Smooth muscle cell (in vitro differentiated cells): ENCODE measurements around the gene CXCL12. TPM values are rescaled to one million over a fixed set of nuclear protein-coding genes. Genes with fewer than 3 reads are reported as not detected.

ENCODE experiments used
- DNase-seq: peaks from one replicate; lab custom pipeline; 2025; ENCODE audit not compliant: unreplicated experiment; lab: John Stamatoyannopoulos, UW
- H2AFZ ChIP-seq: fragments of 200-600 bp; sonication (generic); 2 replicates; pipeline ENCODE4 v1.6.0; 2016; ENCODE audit warnings: antibody characterized with exemption, low read depth, mild to moderate bottlenecking
- H3F3A ChIP-seq: fragments of 200-600 bp; sonication (generic); 2 replicates; pipeline ENCODE4 v1.6.0; 2017; ENCODE audit warnings: antibody characterized with exemption, low read depth
- H3K27ac ChIP-seq: fragments of 200-600 bp; sonication (generic); 2 replicates; pipeline ENCODE4 v1.5.1; 2016; ENCODE audit warnings: low read depth, mild to moderate bottlenecking
- H3K27me3 ChIP-seq: fragments of 200-600 bp; sonication (generic); 2 replicates; pipeline ENCODE4 v1.6.1; 2016; ENCODE audit warnings: low read depth, mild to moderate bottlenecking
- H3K36me3 ChIP-seq: fragments of 200-600 bp; sonication (generic); 2 replicates; pipeline ENCODE4 v1.5.1; 2016; ENCODE audit warnings: low read depth
- H3K4me1 ChIP-seq: fragments of 200-600 bp; sonication (generic); 2 replicates; pipeline ENCODE4 v1.5.1; 2016; ENCODE audit warnings: low read depth
- H3K4me2 ChIP-seq: fragments of 200-600 bp; sonication (generic); 2 replicates; pipeline ENCODE4 v1.6.0; 2016; ENCODE audit warnings: mild to moderate bottlenecking
- H3K4me3 ChIP-seq: fragments of 200-600 bp; sonication (generic); 2 replicates; pipeline ENCODE4 v1.5.1; 2016; ENCODE audit warnings: mild to moderate bottlenecking
- H3K79me2 ChIP-seq: fragments of 200-600 bp; sonication (generic); 2 replicates; pipeline ENCODE4 v1.6.0; 2016; ENCODE audit warnings: low read depth, mild to moderate bottlenecking
- H3K9ac ChIP-seq: fragments of 200-600 bp; sonication (generic); 2 replicates; pipeline ENCODE4 v1.6.0; 2016; ENCODE audit warnings: low read depth
- H3K9me3 ChIP-seq: fragments of 200-600 bp; sonication (generic); replicated peaks from 2 replicates; pipeline ENCODE4 v1.5.1; 2016; ENCODE audit warnings: low read depth
- H4K20me1 ChIP-seq: fragments of 200-600 bp; sonication (generic); 2 replicates; pipeline ENCODE4 v1.6.0; 2016; ENCODE audit warnings: low read depth
- CTCF ChIP-seq: fragments of 200-600 bp; sonication (generic); IDR thresholded peaks from 2 replicates; pipeline ENCODE4 v1.5.1; 2017; ENCODE audit warnings: borderline replicate concordance, mild to moderate bottlenecking, antibody characterized with exemption; ENCODE audit not compliant: insufficient read depth, poor library complexity, severe bottlenecking
- WGBS: methylation state at CpG from one replicate; pipeline ENCODE4 v1.1.7; 2016; ENCODE audit warnings: low lambda C conversion rate; 5-methylcytosine and 5-hydroxymethylcytosine counted together
- polyA plus RNA-seq: library from polyadenylated mRNA; unstranded; fragments of >200 nt; fragmentation: Nextera tagmentation; extraction: Ambion mirVana; gene quantifications from 2 replicates; pipeline ENCODE4 v1.2.1, GENCODE V29; 2016
- total RNA-seq: library from RNA; depleted of rRNA; stranded (reverse); fragments of >200 nt; gene quantifications from 2 replicates; pipeline ENCODE4 v1.2.3, GENCODE V29; 2014

The CXCL12 gene
- total and polyA plus RNA-seq, 2 experiments from 2014 or later, result 10.9 to 52.0 TPM

DNA sequence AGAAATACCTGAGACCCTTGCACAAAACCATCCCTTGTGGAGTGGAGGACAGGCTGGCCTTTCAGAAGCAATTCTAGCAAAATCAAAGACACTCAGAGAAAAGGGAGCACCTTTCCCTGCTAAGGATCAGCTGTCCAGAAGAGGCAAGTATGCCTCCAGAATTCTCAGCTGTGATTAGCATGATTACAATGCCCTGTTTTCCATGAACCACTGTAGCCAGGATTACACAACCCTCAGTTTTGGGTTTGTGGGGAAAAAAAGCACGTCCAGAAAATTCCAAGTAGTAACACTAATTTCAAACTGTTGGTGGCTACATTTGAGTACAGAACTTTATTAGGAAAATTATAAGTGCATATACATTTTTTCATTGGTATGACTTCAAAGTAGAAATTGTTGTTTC, 15.0 kb downstream of the CXCL12 start:
- no peak for DNase-seq
- H3K4me3 ChIP-seq, result no peak overlapping the region
- H2AFZ ChIP-seq, result no peak overlapping the region
- H3K9ac ChIP-seq, result no peak overlapping the region
- no peaks in the 10 kb centered on the region for H3F3A ChIP-seq
- H4K20me1 ChIP-seq, result no peaks in the 10 kb centered on the region
- H3K4me2 ChIP-seq, result peak overlapping the region; percentile 65
- 14% methylated on average over 1 of the region's 1 CpG for WGBS
- no peak overlapping the region for H3K27ac ChIP-seq
- peaks cover 5% of the 10 kb centered on the region for H3K4me1 ChIP-seq
- no peaks in the 10 kb centered on the region for H3K27me3 ChIP-seq
- no peaks in the 10 kb centered on the region for H3K9me3 ChIP-seq
- no peaks in the 10 kb centered on the region for H3K36me3 ChIP-seq
- no peaks in the 10 kb centered on the region for H3K79me2 ChIP-seq
- TF ChIP-seq CTCF, result no peak

- no peaks in the 10 kb centered on the region for H4K20me1 ChIP-seq
- peak overlapping the region; percentile 65 for H3K4me2 ChIP-seq
- H3F3A ChIP-seq, result no peaks in the 10 kb centered on the region
- H3K36me3 ChIP-seq, result no peaks in the 10 kb centered on the region
- no peak overlapping the region for H3K9ac ChIP-seq
- H3K79me2 ChIP-seq, result no peaks in the 10 kb centered on the region
- H3K4me3 ChIP-seq, result no peak overlapping the region
- WGBS, result 86% methylated on average over 6 of the region's 6 CpGs
- H3K27ac ChIP-seq, result no peak overlapping the region
- no peaks in the 10 kb centered on the region for H3K27me3 ChIP-seq
- H3K9me3 ChIP-seq, result no peaks in the 10 kb centered on the region
- no peak for DNase-seq
- peaks cover 5% of the 10 kb centered on the region for H3K4me1 ChIP-seq
- H2AFZ ChIP-seq, result no peak overlapping the region
- TF ChIP-seq CTCF, result no peak
These were observed 15.6 kb downstream of the CXCL12 start for GRCh38 chr10:44369296-44369695.

- no peak overlapping the region for H3K27ac ChIP-seq
- no peaks in the 10 kb centered on the region for H3K36me3 ChIP-seq
- H4K20me1 ChIP-seq, result no peaks in the 10 kb centered on the region
- H3F3A ChIP-seq, result no peaks in the 10 kb centered on the region
- no peak overlapping the region for H2AFZ ChIP-seq
- no peak overlapping the region for H3K4me2 ChIP-seq
- H3K4me1 ChIP-seq, result peaks cover 5% of the 10 kb centered on the region
- no peak overlapping the region for H3K4me3 ChIP-seq
- WGBS, result 95% methylated on average over 7 of the region's 7 CpGs
- TF ChIP-seq CTCF, result no peak
- no peak for DNase-seq
- H3K9ac ChIP-seq, result no peak overlapping the region
- H3K79me2 ChIP-seq, result no peaks in the 10 kb centered on the region
- no peaks in the 10 kb centered on the region for H3K27me3 ChIP-seq
- no peaks in the 10 kb centered on the region for H3K9me3 ChIP-seq
These were observed 16.3 kb downstream of the CXCL12 start for GRCh38 chr10:44368637-44369036.

DNA sequence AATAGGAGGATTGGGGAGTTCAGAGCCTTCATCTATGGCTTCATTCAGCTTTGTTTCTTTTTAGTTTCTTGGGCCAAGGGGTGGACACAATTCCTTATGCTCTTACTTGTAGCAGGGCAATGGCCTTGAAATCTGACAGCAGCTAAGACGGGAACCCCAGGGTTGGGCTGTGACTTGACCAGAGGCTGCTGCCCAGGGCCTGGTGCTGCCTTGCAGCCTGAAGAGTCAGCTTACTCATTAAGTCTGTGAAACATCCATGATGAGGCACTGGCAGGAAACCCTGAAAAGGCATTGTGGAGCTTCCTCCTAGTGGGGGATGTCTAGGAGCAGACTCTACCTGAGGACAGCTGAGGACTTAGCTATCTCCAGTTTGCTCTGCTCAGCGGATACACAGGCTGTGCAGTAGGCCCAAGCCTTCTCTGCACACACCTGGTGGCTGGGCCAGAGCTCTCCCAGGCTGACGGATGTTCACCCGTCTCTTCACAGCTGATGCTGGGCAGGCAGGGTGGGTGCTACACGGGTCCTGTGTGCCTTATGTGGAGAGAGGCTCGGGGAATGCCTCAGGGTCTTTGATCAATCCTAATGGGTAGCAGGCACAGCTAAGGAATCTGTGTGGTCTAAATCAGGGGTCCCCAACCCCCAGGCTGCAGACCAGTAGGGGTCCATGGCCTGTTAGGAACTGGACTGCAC, 17.8 kb downstream of the CXCL12 start:
- no peak overlapping the region for H3K4me2 ChIP-seq
- no peak for TF ChIP-seq CTCF
- no peaks in the 10 kb centered on the region for H3K9me3 ChIP-seq
- no peaks in the 10 kb centered on the region for H3K27me3 ChIP-seq
- no peak overlapping the region for H3K27ac ChIP-seq
- H2AFZ ChIP-seq, result no peak overlapping the region
- WGBS, result 94% methylated on average over 6 of the region's 6 CpGs
- no peaks in the 10 kb centered on the region for H4K20me1 ChIP-seq
- no peaks in the 10 kb centered on the region for H3K79me2 ChIP-seq
- no peaks in the 10 kb centered on the region for H3K36me3 ChIP-seq
- H3K4me1 ChIP-seq, result peaks cover 5% of the 10 kb centered on the region
- H3K4me3 ChIP-seq, result no peak overlapping the region
- H3F3A ChIP-seq, result no peaks in the 10 kb centered on the region
- no peak overlapping the region for H3K9ac ChIP-seq
- no peak for DNase-seq
